GM04504 (cell line): Measurements from ENCODE around the gene UBE2QL1.
A peak's percentile ranks its signal among the peaks of the same experiment; 100 is the strongest.

Experiments
- DNase-seq: peaks from one replicate; pipeline ENCODE4 v3.0.0-alpha.2; 2012; ENCODE audit warnings: low read depth

Gene UBE2QL1, protein sequence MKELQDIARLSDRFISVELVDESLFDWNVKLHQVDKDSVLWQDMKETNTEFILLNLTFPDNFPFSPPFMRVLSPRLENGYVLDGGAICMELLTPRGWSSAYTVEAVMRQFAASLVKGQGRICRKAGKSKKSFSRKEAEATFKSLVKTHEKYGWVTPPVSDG

DNA sequence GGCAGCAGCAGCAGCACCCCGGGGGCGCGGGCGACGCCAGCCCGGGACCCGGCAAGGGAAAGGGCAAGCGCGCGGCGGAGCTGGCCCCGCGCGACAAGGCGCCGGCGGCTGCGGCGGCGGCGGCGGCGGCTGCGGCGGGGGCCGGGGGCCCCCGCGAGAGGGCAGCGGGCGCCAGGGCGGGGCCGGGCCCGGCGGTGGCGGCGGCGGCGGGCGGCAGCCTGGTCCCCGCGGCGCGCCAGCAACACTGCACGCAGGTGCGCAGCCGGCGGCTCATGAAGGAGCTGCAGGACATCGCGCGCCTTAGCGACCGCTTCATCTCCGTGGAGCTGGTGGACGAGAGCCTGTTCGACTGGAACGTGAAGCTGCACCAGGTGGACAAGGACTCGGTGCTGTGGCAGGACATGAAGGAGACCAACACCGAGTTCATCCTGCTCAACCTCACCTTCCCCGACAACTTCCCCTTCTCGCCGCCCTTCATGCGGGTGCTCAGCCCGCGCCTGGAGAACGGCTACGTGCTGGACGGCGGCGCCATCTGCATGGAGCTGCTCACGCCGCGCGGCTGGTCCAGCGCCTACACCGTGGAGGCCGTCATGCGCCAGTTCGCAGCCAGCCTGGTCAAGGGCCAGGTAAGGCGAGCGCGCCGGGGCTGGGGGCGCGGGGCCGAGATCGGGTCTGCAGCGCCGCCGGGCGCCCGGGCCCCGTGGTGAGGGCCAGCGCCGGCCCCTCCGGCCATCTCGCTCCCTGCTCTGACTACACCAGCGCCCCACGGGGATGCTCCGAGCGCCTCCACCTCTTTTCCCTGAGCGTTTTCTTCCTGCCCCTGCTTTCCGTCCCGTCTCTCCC is at the start of gene UBE2QL1:
UBE2QL1 (plus strand) TSS at position 238 of the 843 bp plus-strand sequence; CDS start at position 273, 35 bp downstream.
- DNase-seq, result no peak

DNA sequence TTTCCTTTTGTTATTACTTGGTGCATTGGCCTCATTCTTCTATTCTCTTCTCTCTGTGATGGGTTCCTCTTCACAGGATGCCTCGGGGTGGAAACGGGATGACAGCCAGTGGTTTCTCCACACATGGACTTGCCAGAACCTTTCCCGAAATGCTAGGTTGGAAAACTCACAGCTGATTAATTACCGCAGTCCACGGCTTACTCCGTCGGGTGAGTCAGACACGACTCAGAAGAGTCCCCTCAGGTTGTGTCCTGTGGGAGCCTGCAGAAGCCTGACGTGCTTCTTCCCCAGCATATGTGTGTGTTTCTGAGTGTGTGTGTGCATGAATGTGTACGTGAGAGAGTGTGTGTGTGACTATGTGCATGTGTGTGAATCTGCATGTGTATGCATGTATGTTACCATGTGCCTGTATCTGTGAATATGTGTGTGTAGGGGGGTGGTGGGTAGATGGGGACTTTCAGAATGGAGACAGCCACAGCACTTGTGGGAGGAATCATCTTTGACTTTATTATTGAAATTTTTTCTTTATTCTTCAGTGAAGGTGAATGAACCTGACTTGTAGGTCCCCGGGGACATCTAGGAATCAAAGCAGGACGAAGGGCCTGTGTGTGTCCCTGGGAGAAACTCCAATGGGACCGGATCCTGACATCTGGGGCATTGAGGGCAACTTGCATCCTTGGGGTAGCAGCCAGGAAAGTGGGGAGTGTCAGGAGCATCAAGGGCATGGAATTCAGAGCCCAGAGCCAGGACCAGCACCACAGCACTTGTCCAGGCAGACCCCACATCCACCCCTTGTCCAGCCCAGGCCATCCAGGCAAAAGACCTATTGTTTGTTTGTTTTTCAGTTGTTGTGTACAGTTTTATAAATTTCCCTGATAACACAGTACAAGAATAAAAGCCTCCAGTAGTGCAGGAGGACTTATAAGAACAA is 48.4 kb upstream of the UBE2QL1 start:
- peak; percentile 71 for DNase-seq

DNA sequence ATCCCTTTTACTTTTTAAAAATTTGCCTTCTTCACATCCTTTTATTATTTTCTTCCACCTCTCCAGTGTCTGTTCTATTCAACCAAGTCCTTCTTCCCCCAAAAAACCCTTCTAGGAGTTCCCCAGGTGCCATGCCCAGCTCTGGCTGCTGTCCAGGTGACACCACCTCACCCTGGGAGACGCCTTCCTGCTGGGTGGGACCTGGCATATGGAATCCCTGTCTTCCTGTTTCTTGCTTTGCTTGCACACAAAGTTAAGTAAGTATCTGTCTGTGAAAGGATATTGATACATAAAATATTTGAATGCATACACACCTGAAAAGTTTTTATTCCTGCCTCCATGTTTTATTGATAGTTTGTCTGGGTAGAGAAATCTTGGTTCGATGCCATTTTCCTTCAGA is 47.2 kb upstream of the UBE2QL1 start:
- DNase-seq, result no peak

DNA sequence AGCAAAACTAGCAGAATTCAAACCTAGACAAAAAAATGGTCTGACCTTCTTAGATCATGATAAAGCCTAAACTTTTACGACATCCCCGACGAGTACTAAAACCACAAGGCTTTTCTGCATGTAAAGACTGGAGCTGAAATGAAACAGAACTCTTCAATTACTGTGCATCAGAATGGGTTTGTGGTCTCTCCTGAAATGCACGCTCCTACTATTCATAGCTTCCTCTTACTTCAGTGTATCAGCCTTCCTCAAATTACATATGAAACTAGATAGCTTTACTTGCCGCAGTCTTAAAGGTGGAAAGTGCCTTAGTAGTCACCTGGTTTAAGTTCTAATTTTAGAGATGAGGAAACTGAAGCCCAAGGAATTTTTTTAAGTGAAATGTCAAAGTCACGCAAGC is 45.7 kb upstream of the UBE2QL1 start:
- no peak for DNase-seq

- no peak for DNase-seq
These were observed 45.2 kb upstream of the UBE2QL1 start for GRCh38 chr5:6403416-6403815.

DNA sequence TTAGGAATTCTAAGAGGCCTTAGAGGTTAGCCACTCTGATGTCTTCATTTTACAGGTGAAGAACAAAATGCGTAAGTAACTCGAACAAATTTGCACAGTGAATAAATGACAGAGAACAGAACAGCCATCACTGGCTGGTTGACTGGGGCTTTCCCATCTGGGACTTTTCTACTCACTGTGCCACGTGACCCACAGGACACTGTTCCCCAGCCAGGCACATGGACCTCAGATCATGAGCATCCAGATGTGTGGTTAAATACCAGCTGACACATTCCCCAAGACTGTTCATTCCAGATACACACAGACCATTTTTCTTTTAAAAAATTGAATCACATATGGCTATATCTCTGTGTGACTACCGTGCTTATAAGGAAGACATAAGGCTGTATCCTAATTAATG is 44.5 kb upstream of the UBE2QL1 start:
- peak; percentile 60 for DNase-seq

GRCh38 chr5:6405591-6405990 is 43.1 kb upstream of the UBE2QL1 start:
- DNase-seq, result no peak

DNA sequence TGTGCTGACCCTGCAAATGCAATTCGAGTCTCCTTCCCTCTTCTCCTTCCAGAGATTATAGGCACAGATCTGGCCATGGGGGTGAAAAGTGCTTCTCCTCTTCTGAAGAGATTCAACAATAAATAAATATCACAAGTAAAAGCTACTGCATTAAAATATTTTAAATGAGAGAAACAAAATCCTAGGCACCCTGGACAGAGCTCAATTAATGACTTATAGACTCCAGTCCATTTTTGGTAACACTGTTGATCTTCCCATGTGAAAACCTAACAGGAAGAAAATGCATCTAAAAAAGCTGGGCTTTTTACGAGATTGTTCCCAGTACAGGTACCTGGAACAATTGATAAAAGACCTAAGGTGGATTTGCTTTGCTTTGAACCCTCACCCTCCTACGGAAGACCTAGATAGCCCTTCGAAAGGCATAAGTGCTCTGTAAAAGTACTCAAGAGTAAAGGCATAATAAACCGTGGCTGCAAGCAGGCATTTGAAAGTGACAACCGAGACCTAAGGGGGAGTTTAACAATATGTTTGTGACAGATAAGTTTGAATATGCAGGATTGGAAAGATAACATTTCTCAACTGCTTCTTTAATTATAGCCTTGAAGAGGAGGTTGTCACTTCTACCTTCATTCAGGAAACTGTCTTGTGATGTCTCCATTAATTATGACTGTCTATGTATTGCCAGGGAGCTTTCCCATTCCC is 41.0 kb upstream of the UBE2QL1 start:
- DNase-seq, result no peak

DNA sequence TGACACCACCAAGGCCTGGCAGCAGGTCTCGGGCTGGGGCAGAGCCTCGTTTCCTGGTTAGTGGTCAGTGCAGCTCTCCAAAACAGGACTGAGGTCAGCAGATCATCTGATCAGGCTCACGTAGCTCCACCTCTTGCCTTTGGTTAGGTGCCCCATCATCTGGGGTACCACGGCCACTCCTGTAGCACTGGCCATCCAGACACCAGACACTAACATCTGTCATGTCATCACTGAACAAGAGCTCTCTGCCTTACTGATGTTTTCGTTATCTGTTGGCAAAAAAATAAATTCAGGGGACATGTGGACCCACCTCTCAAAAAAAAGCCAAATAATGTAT is 40.4 kb upstream of the UBE2QL1 start:
- no peak for DNase-seq

DNA sequence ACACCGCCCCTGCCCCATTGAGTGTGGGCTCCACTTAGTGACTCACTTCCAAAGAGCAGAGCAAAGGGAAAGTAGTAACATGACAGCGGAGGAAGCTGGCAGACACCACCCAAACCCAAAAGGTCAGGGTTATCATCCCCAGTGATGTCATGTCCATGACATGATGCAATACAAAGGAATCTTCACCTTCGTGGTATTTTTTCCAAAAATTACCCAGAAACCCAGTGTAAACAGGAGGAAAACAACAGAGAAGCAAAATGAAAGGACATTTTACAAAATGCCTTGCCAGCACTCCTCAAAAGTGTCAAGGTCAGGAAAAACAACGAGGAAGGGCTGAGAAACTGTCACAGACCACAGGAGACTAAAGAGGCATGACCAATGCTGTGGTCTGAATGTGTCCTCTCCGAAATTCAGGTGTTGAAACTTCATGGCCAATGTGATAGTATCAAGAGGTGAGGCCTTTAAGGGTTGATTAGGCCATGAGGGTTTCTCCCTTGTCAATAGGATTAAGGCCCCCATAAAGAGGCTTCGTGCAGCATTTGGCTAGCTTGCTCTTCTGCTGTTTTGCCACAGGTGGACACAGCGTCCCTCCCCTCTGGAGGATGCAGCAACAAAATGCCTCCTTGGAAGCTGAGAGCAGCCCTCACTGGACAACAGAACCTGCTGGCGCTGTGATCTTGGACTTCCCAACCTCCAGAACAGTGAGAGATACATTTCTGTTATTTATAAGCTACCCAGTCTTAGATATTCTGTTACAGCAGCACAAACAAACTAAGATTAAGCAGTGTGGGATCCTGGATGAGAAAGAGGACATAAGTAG is 39.8 kb upstream of the UBE2QL1 start:
- no peak for DNase-seq

DNA sequence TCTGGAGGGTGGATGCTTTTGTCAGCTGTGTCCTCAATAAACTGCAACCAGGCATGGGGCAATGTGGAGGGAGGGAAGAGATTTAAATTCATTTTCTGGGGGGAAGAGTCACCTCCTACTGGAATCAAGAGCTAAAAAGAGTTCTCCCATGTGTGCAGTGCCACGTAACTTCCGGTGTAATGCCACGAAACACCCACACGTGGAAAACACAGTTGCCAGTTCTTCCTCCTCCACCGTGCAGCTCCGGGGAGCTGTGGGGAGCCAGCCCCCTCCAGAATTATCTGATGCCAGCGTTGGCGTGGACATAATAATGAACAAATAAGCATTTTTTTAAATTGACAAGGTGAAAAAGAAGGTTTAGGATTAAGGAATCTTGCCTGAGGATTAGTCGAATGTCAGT is 38.2 kb upstream of the UBE2QL1 start:
- DNase-seq, result no peak

GRCh38 chr5:6411141-6411540 is 37.5 kb upstream of the UBE2QL1 start:
- DNase-seq, result no peak

GRCh38 chr5:6412811-6413210 is 35.8 kb upstream of the UBE2QL1 start:
- DNase-seq, result no peak

DNA sequence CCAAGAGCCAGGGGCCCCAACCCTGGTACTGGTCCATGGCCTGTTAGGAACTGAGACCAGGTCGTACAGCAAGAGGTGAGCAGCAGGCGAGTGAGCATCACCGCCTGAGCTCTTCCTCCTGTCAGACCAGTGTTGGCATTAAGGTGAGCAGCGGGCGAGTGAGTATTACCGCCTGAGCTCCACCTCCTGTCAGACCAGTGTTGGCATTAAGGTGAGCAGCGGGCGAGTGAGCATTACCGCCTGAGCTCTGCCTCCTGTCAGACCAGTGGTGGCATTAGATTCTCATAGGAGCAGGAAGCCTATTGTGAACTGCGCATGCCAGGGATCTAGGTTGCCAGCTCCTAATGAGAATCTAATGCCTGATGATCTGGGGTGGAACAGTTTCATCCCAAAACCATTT is 31.0 kb upstream of the UBE2QL1 start:
- DNase-seq, result no peak

DNA sequence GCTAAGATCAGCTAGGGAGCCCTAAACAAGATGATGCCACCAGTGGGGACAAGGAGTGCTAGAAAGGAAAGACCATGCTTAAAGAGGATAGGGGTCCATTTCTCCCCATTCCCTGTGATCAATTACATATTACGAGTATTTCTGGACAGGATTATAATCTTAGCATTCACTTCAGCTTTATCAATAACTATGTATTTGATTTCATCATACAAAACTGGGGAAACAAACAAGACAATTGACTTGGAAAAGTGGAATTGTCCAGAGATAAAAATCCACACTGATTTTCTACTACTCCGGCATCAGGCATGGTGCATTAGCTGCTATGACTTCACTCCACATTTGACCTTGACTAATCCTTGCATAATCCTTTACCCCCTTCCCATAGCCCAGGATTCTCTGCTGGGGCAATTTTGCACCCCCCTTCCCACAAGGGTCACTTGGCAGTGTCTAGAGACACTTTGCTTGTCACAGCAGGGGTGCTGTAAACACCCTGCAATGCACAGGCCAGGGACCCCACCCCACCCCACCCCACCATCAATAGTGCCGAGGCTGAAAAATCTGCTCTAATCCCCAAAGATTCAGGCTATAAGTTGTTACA is 29.9 kb upstream of the UBE2QL1 start:
- DNase-seq, result no peak

GRCh38 chr5:6419340-6419852 is 29.3 kb upstream of the UBE2QL1 start:
- peak; percentile 20 for DNase-seq

- no peak for DNase-seq
These were observed 25.1 kb upstream of the UBE2QL1 start for GRCh38 chr5:6423327-6424109.

- DNase-seq, result no peak
These were observed 24.5 kb upstream of the UBE2QL1 start for GRCh38 chr5:6424110-6424659.

- no peak for DNase-seq
These were observed 24.0 kb upstream of the UBE2QL1 start for GRCh38 chr5:6424700-6425099.

DNA sequence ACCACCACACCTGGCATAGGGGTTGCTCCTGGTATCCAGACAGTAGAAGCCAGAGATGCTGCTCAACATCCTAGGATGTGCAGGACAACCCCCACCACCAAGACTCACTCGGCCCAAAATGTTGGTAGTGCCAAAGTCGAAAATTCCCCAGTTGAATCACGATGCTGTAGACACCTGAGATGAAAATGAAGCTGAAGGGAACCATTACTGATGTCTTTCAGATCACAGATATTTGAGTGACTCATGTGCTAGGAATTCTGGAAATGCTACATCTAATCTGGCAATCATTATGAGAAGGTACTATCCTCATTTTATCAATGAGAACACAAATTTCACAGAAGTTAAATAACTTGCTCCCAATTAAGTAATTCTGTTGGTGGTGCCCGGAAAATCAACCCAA is 21.0 kb upstream of the UBE2QL1 start:
- DNase-seq, result no peak
